SK-N-MC (cell line): ENCODE measurements around the gene DDX17.

Experiments
- EZH2 ChIP-seq: fragments of 200-600 bp; sonication (generic); IDR thresholded peaks from one replicate; pipeline ENCODE4 v1.6.1; 2017; ENCODE audit warnings: antibody characterized with exemption
- FOXP2 ChIP-seq: optimal IDR thresholded peaks from 2 replicates; pipeline ENCODE3; 2011; ENCODE audit warnings: mild to moderate bottlenecking, moderate library complexity; ENCODE audit not compliant: insufficient read depth; ENCODE audit errors: extremely low read length, control extremely low read depth
- POLR2AphosphoS5 ChIP-seq: IDR thresholded peaks from 2 replicates; pipeline ENCODE4 v1.6.1; 2012; ENCODE audit warnings: mild to moderate bottlenecking, low read depth, low read length, borderline replicate concordance

DNA sequence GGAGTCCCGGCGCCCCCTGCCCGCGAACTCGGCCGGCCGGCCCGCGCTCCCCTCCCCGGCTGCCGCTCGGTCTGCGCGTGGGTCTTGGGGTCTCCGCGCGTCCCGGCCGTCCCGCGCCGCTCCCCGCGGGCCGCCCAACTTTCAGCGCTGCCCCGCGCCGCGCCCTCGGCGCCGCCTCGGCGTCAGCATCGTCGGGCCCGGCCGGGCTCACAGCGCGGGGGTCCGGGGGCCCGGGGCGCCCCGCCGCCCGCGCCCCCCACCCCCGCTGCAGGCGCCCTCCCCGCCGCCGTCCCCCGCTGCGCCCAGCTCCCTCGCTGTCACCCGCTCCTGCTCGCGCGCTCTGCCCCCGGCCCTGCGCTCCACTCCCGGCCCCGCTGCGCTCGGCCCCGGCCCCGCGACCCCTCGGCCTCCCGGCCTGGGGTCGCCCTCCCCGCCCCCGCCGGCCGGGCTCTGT, 51.0 kb downstream of the DDX17 start, which contains the start of gene KCNJ4:
- TF ChIP-seq POLR2AphosphoS5 (no peak), EZH2 (no peak), FOXP2 (no peak)
